Stomach (tissue), 9 donors: Measurements from ENCODE around the gene GSDMA. TPM values are rescaled to one million over a fixed set of nuclear protein-coding genes. Genes with fewer than 3 reads are reported as not detected.

Source experiments
- DNase-seq, 2 donors: peaks; one replicate each; pipeline versions ENCODE4 v3.0.0 to v3.0.0-alpha.2; 2013 to 2019
- H3K27ac ChIP-seq, 5 donors: fragments of 200-600 bp in 4 of 5; sonication (generic) in 4 of 5; one replicate each; pipeline ENCODE4 v1.5.1; 2013 to 2019; ENCODE audit warnings: mild to moderate bottlenecking in 1 of 5, moderate library complexity in 1 of 5
- H3K27me3 ChIP-seq, 3 donors: fragments of 200-600 bp; sonication (generic); one replicate each; pipeline ENCODE4 v1.5.1; 2017 to 2019; ENCODE audit warnings: mixed run types in 1 of 3
- H3K36me3 ChIP-seq, 4 donors: fragments of 200-600 bp; sonication (generic); 1 replicate in 3 of 4; 2 replicates in 1 of 4; pipeline ENCODE4 v1.5.1; 2016 to 2019
- H3K4me1 ChIP-seq, 4 donors: fragments of 200-600 bp; sonication (generic); one replicate each; pipeline ENCODE4 v1.5.1; 2016 to 2019
- H3K4me3 ChIP-seq, 4 donors: fragments of 200-600 bp; sonication (generic) in 3 of 4; one replicate each; pipeline ENCODE4 v1.5.1; 2016 to 2019; ENCODE audit warnings: mild to moderate bottlenecking in 1 of 4
- H3K9me3 ChIP-seq, 4 donors: fragments of 200-600 bp; sonication (generic); one replicate each; pipeline ENCODE4 v1.5.1; 2016 to 2019
- EP300 ChIP-seq: sonication (generic); formaldehyde crosslinking; IDR thresholded peaks from one replicate; pipeline ENCODE4 v1.6.1; 2017; ENCODE audit warnings: antibody characterized with exemption
- POLR2A ChIP-seq, 4 donors: fragments of 450-650 bp; IDR thresholded peaks; one replicate each; pipeline ENCODE4 v1.6.1; 2016; ENCODE audit warnings: antibody characterized with exemption in 4 of 4, control low read depth in 2 of 4, mild to moderate bottlenecking in 1 of 4, moderate library complexity in 1 of 4
- POLR2AphosphoS5 ChIP-seq, 3 donors: sonication (generic); formaldehyde crosslinking; IDR thresholded peaks; one replicate each; pipeline ENCODE4 v1.6.1; 2016; ENCODE audit warnings: antibody characterized with exemption in 3 of 3
- WGBS, 5 donors: extraction: QIAGEN DNeasy Blood & Tissue Kit in 3 of 5; methylation state at CpG; one replicate each; pipeline versions ENCODE4 v1.1.5 to v1.1.7; 2013 to 2018; 5-methylcytosine and 5-hydroxymethylcytosine counted together
- intact Hi-C: fragments of 100-400 bp; cut with DNase I; formaldehyde crosslinking; loops from one replicate; pipeline ENCODE4 v1.15.1; 2023; ENCODE audit warnings: low total_unique reads
- polyA plus RNA-seq, 3 donors: library from polyadenylated mRNA; stranded (reverse); fragments of 200-250 nt; gene quantifications; one replicate each; pipeline ENCODE4 v1.2.3, GENCODE V29; 2013
- total RNA-seq, 5 donors: library from RNA; depleted of rRNA; stranded (reverse); fragments of >200 nt; gene quantifications; one replicate each; pipeline versions ENCODE4 v1.1.0 to v1.2.3, GENCODE V29; 2014 to 2016
- TF ChIP-seq, protein P1 (sequence below), 7 experiments: fragments of 450-650 bp in 4 of 7; fragments of 200-600 bp in 3 of 7; sonication (generic) in 3 of 7; IDR thresholded peaks; one replicate each; pipeline ENCODE4 v1.5.1; 2016 to 2019; ENCODE audit warnings: antibody characterized with exemption in 7 of 7, control low read depth in 2 of 7, mild to moderate bottlenecking in 1 of 7
- donor health status: healthy with polysubstance abuse.
- donor health status: Bipolar disorder and iron deficiency.
- donor health status: healthy.

GSDMA gene
- total and polyA plus RNA-seq, 8 donors, result 0.08 to 0.92 TPM; not detected in 6

DNA sequence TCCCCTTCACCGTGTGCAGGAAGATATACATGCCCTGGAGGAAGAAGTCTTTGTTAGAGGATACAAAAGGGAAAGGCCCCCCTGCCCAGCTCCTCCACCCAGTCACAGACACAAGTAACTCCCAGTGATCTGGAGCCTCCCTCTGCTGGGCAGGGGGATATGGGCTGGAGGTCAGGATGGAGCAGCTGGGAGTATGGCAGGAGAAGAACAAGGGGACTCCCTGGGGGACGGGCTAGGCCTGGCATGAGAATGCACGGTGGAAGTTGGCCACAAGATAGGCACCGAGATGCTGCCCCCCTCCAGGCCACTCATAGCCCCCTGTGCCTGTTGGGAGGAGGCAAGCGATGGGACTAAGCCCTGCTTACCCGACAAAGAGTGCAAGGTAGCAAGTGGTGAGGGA lies 39.6 kb upstream of the GSDMA start:
- H3K27me3 ChIP-seq, result no peaks in the 10 kb centered on the region
- H3K4me3 ChIP-seq, result no peak overlapping the region
- DNase-seq, result no peak
- no peak overlapping the region for H3K27ac ChIP-seq
- TF ChIP-seq POLR2AphosphoS5 (IDR thresholded peaks at IDR 0.05), result no peak
- no peak for TF ChIP-seq POLR2A (IDR thresholded peaks at IDR 0.05)
- TF ChIP-seq, protein P1, sequence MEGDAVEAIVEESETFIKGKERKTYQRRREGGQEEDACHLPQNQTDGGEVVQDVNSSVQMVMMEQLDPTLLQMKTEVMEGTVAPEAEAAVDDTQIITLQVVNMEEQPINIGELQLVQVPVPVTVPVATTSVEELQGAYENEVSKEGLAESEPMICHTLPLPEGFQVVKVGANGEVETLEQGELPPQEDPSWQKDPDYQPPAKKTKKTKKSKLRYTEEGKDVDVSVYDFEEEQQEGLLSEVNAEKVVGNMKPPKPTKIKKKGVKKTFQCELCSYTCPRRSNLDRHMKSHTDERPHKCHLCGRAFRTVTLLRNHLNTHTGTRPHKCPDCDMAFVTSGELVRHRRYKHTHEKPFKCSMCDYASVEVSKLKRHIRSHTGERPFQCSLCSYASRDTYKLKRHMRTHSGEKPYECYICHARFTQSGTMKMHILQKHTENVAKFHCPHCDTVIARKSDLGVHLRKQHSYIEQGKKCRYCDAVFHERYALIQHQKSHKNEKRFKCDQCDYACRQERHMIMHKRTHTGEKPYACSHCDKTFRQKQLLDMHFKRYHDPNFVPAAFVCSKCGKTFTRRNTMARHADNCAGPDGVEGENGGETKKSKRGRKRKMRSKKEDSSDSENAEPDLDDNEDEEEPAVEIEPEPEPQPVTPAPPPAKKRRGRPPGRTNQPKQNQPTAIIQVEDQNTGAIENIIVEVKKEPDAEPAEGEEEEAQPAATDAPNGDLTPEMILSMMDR (IDR thresholded peaks at IDR 0.05), result no peak
- TF ChIP-seq EP300, result no peak
- 87 to 94% (median 91%) methylated on average over 6 of the region's 6 CpGs for WGBS, 5 donors
- no peaks in the 10 kb centered on the region for H3K9me3 ChIP-seq
- H3K36me3 ChIP-seq, result peaks cover 33 to 63% (median 53%) of the 10 kb centered on the region in 4 donors
- intact Hi-C loops, result no loop called here
- peaks cover 27 to 55% (median 42%) of the 10 kb centered on the region in 4 donors for H3K4me1 ChIP-seq

DNA sequence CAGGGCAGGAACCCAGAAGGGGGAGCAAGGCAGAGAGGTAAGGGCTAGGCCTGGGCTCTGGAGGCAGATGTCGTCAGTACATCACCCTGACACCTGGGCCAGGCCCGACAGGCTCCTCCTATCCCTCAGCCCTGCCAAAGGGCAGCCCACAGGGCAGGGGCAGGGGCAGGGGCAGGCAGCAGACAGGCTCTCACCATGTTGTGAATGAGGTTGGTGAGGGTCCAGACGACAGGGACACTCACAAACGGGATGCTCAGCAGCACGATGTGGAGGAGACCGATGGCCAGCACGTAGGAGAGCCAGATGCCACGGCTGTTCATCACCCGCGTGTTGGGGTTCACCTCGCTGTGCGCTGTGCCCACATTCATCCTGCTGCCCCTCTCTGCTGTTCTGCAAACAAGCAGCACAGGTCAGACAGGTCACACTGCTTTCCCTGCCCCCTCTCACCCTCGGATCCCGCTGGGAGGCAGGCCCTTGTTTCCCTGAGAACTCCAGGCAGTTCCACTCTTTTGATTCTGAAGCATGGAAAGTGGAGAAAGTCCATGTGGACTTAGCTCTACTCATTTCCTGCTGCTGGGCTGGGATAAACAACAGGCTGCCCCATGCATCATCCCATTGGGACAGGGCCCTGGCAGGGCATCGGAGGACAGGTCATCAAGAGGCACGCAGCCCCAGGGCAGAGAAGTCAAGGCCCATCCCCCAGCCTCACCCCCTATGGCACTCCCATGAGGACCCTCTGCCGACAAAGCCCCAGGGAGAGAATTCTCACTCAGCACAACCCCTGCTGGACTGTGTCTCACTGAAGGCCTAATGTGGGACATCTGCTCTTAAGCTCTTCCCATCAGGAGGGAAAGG lies 38.7 kb upstream of the GSDMA start:
- 67 to 74% (median 71%) methylated on average over 14 to 17 of the region's 17 CpGs for WGBS, 5 donors
- Histone ChIP-seq H3K4me1 (peaks cover 35 to 63% (median 49%) of the 10 kb centered on the region in 4 donors), H3K4me3 (no peak overlapping the region), H3K27me3 (no peaks in the 10 kb centered on the region), H3K9me3 (no peaks in the 10 kb centered on the region), H3K27ac (peak overlapping the region in 1 of 5 donors; percentile 16), H3K36me3 (peaks cover 33 to 60% (median 50%) of the 10 kb centered on the region in 4 donors)
- TF ChIP-seq, protein P1 (IDR thresholded peaks at IDR 0.05), result no peak
- TF ChIP-seq POLR2AphosphoS5 (IDR thresholded peaks at IDR 0.05) (no peak), EP300 (no peak), POLR2A (IDR thresholded peaks at IDR 0.05) (no peak)
- intact Hi-C loops, result no loop called here
- DNase-seq, result peak in 1 of 2 donors; percentile 39

DNA sequence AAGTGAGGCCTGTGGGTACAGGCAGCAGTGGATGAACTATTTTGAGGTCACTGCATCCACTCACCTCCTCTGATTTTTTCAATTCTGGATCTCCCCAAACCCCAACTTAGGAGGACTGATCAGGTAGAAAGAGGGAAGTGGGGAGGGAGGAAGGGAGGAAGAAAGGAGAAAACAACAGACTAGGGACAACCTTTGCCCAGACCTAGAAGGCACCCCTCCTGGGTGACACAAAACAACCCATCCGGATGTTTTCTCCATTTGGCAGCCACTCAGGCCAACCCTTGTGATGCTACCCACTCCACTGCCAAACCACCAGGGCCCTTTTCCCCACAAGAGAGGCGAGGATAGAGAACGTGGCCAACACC lies 38.1 kb upstream of the GSDMA start:
- H3K4me3 ChIP-seq, result no peak overlapping the region
- intact Hi-C loops, result no loop called here
- H3K9me3 ChIP-seq, result no peaks in the 10 kb centered on the region
- TF ChIP-seq POLR2AphosphoS5 (IDR thresholded peaks at IDR 0.05), result no peak
- TF ChIP-seq, protein P1 (IDR thresholded peaks at IDR 0.05), result no peak
- H3K27ac ChIP-seq, result peak overlapping the region in 2 of 5 donors; percentile 4 to 16
- peaks cover 33 to 54% (median 46%) of the 10 kb centered on the region in 4 donors for H3K36me3 ChIP-seq
- WGBS, 5 donors, result 64 to 73% (median 64%) methylated on average over 3 of the region's 3 CpGs
- no peak for DNase-seq
- H3K4me1 ChIP-seq, result peaks cover 36 to 70% (median 52%) of the 10 kb centered on the region in 4 donors
- H3K27me3 ChIP-seq, result no peaks in the 10 kb centered on the region

DNA sequence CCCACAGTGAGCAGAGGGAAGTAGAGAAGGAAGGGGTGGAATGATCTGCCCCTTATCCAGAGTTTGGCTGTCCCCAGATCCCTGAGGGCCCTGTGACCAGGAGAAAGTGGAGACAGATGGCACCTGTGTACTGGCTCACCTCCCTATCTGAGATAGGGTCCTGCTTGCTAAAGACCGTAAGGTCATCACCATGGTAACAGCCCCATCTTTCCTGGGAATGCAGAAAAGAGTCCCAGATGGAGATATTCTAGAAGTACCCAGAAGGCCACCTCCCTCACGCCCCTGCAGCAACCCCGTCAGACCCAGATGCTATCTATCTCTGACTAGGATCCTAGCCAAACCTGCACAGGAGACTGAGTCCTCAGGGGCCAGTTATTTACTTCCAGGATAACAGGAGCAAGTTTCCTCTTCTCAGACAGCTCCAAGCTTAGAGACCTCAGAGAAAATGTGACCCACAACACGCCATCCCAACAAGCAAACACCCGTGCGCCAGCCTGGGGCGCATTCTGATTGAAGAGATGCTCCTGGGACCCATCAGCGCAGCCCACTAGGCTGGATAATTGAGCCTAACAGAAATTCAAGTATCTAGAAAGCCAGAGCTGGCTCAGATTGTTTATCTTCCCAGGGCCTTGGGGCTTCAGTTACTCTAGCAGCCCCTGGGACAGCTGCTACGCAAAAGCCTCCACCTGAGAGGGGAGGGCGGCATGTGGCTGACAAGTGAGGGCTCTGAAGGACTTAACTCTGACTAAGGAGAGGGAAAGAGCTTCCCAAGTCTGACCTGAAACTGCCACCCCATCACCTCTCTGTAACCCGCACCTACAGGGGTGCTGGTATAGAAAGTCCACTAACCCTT lies 37.3 kb upstream of the GSDMA start:
- intact Hi-C loops, result no loop called here
- Histone ChIP-seq H3K4me1 (peaks cover 36 to 73% (median 54%) of the 10 kb centered on the region in 4 donors), H3K4me3 (peak overlapping the region in 3 of 4 donors; percentile 90 to 92 (median 92)), H3K27ac (peak overlapping the region in 3 of 5 donors; percentile 94 to 96 (median 95)), H3K27me3 (no peaks in the 10 kb centered on the region), H3K36me3 (peaks cover 33 to 46% (median 38%) of the 10 kb centered on the region in 4 donors), H3K9me3 (no peaks in the 10 kb centered on the region)
- 60 to 75% (median 71%) methylated on average over 10 to 11 of the region's 11 CpGs for WGBS, 5 donors
- DNase-seq, result no peak
- TF ChIP-seq EP300, result no peak
- TF ChIP-seq POLR2A (IDR thresholded peaks at IDR 0.05), result no peak
- TF ChIP-seq POLR2AphosphoS5 (IDR thresholded peaks at IDR 0.05), result no peak
- TF ChIP-seq, protein P1 (IDR thresholded peaks at IDR 0.05), result no peak
